NB4 (cell line): ENCODE measurements around the gene SLC10A4.

ENCODE experiments used
- DNase-seq: peaks from one replicate; pipeline ENCODE4 v3.0.0; 2010; ENCODE audit warnings: low read depth
- H3K4me3 ChIP-seq: one replicate; pipeline ENCODE4 v1.5.1; 2011; ENCODE audit warnings: mild to moderate bottlenecking, low read depth, low read length, moderate library complexity
- MYC ChIP-seq: IDR thresholded peaks from 2 replicates; pipeline ENCODE4 v1.6.1; 2011; ENCODE audit warnings: low read depth, low read length
- POLR2A ChIP-seq: IDR thresholded peaks from 2 replicates; pipeline ENCODE4 v1.6.1; 2011; ENCODE audit warnings: mild to moderate bottlenecking; ENCODE audit not compliant: insufficient read length; ENCODE audit errors: extremely low read depth
- TF ChIP-seq, protein P1 (sequence below): IDR thresholded peaks from 2 replicates; pipeline ENCODE4 v1.6.1; 2011; ENCODE audit warnings: low read depth, low read length
- TF ChIP-seq, protein P2 (sequence below): IDR thresholded peaks from one replicate; pipeline ENCODE4 v1.5.1; 2012; ENCODE audit warnings: low read depth, low read length

SLC10A4 gene

DNA sequence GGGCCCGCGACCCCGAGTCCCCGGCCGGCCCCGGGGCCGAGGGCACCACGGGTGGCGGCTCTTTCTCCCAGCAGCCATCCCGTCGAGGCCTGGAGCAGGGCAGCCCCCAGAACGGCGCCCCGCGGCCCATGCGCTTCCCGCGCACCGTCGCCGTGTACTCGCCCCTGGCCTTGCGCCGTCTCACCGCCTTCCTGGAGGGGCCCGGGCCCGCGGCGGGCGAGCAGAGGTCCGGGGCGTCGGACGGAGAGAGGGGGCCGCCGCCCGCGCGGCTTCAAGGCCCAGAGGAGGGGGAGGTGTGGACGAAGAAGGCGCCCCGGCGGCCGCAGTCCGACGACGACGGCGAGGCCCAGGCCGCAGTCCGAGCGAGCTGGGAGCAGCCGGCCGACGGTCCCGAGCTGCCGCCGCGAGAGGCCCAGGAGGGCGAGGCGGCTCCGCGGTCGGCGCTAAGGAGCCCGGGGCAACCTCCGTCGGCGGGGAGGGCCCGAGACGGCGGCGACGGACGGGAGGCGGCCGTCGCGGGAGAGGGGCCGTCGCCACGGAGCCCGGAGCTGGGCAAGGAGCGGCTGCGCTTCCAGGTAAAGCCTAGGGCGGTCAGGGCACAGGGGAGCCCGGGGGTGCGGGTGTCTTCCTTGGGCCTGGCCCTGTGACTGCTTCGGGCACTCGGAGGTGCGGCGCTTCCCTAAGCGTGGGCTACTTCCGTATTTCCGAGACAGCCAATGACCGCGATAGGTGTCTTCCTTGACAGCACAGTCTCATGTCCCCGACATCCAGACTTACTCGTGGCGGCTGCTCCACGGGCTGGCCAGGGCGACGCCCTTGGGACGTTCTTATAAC, 7.8 kb downstream of the SLC10A4 start:
- H3K4me3 ChIP-seq: no peak overlapping the region
- no peak for DNase-seq
- TF ChIP-seq, protein P1, sequence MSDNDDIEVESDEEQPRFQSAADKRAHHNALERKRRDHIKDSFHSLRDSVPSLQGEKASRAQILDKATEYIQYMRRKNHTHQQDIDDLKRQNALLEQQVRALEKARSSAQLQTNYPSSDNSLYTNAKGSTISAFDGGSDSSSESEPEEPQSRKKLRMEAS: no peak
- TF ChIP-seq POLR2A: no peak
- TF ChIP-seq, protein P2, sequence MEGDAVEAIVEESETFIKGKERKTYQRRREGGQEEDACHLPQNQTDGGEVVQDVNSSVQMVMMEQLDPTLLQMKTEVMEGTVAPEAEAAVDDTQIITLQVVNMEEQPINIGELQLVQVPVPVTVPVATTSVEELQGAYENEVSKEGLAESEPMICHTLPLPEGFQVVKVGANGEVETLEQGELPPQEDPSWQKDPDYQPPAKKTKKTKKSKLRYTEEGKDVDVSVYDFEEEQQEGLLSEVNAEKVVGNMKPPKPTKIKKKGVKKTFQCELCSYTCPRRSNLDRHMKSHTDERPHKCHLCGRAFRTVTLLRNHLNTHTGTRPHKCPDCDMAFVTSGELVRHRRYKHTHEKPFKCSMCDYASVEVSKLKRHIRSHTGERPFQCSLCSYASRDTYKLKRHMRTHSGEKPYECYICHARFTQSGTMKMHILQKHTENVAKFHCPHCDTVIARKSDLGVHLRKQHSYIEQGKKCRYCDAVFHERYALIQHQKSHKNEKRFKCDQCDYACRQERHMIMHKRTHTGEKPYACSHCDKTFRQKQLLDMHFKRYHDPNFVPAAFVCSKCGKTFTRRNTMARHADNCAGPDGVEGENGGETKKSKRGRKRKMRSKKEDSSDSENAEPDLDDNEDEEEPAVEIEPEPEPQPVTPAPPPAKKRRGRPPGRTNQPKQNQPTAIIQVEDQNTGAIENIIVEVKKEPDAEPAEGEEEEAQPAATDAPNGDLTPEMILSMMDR: no peak
- no peak for TF ChIP-seq MYC

DNA sequence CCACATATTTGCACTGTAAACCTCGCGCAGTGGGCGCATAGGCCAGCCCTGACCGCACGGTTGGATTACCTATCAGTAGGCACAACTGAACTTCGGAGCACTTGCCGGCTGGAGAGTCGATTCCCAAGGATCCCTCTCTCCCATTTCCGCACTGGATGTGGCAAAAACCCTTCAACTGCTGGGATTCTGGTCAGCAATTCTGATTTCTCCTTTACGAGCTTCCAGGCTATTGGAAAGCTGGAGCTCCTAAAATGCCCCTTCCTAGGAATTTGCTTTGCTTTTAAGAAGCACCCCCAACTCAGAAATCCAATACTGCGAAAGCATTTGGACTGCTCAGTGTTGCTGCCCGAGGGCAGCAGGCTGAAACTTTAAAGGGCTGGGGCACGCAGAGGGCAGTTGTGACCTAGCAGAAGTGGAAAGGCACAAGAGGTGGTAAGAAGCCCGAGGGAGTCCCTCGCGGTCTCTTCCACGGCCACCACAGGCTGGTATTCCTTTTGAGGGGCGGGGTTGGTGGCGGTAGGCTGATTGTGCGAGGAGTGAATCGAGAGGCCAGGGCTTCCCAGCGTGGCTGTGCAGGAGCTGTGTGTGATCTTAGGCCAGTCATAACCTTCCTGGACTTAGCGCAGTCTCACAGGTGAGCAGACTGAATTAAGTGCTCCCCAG, 8.5 kb downstream of the SLC10A4 start:
- H3K4me3 ChIP-seq: no peak overlapping the region
- TF ChIP-seq, protein P1: no peak
- TF ChIP-seq MYC (no peak), POLR2A (no peak)
- TF ChIP-seq, protein P2: no peak
- no peak for DNase-seq

DNA sequence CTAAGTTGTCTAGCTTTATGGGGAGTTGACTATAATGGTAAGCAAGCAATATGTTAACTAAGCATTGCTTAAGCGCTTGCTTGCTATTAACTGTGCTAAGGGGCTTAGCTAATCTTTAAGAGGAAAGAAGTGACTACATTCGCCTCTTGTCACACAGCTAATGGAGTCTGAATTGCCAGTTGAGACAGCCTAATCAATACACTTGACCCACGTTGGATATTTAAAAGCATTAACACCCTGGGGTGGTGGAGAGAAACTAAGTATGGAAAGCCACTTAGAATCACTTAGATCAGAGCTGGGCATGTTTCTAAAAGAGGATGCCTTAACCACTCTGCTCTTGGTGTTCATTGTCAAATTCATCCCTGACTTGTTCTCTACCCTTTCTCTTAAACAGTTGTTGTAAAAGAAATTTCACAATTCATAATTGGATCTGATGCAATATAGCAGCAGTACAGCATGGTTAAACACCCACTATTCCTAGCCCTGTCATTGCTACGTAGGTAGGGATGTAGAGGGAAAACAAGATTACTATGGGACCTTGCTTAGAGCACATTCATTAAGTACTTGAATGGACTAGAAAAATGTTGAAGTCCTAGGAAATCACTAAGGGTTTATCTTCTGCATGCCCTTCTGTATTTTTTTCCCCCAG, 10.4 kb downstream of the SLC10A4 start:
- DNase-seq: peak; percentile 49
- no peak overlapping the region for H3K4me3 ChIP-seq
- TF ChIP-seq, protein P1: no peak
- TF ChIP-seq, protein P2: no peak
- no peak for TF ChIP-seq POLR2A
- TF ChIP-seq MYC: no peak

DNA sequence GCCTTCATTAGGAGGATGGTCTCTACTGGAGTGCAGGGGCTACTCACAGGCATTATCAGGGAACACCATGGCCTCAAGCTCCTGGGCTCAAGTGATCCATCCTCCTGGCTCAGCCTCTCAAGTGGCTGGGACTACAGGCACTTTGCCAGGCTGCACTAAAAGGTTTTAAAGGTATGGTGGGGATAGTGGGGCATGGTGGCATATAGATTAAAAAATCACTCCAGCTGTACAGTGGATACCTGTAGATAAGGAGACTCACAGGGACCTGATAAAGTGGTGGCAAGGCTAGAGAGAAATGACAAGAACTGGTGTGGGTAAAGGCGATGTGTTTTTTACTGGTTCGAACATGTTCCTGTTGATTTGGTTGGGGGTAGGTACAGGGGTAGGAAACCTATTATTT, 12.8 kb downstream of the SLC10A4 start:
- TF ChIP-seq POLR2A: no peak
- no peak overlapping the region for H3K4me3 ChIP-seq
- no peak for DNase-seq

DNA sequence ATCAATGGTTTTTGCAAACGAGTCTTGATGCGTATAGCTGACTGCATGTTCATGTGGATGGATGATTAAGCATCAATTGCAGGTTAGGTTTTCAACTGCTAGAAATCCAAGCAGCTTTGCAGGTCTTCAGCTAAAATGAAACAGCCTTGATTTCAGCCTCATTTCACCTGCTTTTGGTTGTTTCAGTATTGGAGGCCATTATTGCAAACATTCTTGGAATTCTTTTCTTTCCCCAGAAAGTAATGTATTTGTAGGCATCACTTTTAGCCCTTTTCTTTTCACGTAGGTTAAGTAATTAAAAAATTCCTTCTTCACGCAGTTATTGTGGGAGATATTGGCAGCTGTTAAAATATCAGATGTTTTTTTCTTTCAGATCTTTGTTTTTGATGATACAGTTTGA, 15.8 kb downstream of the SLC10A4 start:
- TF ChIP-seq MYC (no peak), POLR2A (no peak)
- TF ChIP-seq, protein P1: no peak
- TF ChIP-seq, protein P2: no peak
- H3K4me3 ChIP-seq: no peak overlapping the region
- no peak for DNase-seq

DNA sequence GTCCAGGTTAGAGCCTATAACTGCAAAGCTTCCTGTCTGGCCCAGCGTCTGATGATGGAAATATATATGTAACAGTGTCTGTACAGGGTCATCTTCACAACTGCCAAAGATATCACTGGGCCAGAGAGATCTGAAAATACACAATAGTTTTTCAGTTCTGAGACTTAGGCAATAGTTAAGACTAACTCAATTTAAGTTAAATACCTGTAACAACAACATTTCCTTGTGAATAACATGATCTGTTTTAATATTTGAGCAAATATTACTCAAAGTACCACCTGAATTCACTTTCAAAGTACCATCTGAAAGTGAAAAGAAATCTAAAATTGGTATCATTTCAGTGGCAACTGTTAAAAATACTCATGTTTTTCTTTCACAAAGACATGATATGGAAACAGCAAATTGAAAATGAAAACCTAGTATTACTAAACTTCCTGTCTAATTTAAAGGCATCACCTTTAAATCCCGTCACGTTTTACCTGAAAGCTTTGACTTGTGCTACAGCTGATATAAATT, 16.5 kb downstream of the SLC10A4 start:
- DNase-seq: no peak
- no peak overlapping the region for H3K4me3 ChIP-seq
- TF ChIP-seq MYC (no peak), POLR2A (no peak)
- TF ChIP-seq, protein P2: no peak
- TF ChIP-seq, protein P1: no peak
